Stimulated activated CD8-positive, alpha-beta memory T cell treated with anti-CD3 and anti-CD28 coated beads, Interleukin-2, amount 100 ng/mL, for 1 hour (primary cell): ENCODE measurements around the gene ST8SIA5.
"Not testable (repeated sequence)": the region's sequence is repeated elsewhere in the genome, so short reads cannot be mapped to it uniquely, and the experiment has no call there.

ENCODE experiments used
- DNase-seq, 2 donors: peaks; one replicate each; pipeline ENCODE4 v3.0.0-alpha.2; 2020; ENCODE audit warnings: low read depth in 2 of 2

The ST8SIA5 gene, protein sequence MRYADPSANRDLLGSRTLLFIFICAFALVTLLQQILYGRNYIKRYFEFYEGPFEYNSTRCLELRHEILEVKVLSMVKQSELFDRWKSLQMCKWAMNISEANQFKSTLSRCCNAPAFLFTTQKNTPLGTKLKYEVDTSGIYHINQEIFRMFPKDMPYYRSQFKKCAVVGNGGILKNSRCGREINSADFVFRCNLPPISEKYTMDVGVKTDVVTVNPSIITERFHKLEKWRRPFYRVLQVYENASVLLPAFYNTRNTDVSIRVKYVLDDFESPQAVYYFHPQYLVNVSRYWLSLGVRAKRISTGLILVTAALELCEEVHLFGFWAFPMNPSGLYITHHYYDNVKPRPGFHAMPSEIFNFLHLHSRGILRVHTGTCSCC

DNA sequence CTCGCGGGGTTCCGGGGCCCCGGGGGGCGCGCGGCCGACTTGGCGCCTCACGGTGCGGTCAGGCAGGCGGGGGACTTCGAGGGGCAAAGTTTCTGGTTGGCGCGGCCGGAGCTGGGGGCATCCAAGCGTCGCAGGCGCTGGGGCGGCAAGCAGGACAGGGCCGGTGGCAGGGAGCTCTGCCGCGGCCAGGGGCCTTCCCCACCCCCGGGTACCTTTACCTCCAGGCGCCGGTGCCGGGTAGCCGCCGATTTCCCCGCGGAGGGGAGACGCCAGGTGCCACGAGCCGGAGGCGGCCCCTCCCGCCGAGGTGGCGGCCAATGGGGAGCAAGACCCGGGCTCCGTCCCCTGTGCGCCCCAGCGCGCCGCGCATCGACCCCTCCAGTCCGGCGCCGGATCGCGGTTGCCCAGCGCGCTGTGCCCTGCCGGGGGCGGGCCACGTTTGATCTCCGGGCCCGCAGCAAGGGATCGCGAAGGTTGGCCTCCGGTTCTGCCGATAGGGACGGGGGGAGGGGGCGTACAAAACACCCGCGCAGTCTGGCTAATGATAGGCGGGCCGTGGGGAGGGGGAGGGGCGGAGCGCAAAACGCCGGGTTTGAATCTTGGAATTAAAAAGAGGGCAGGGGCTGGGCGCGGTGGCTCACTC is at the start of gene ST8SIA5:
ST8SIA5 (minus strand) TSS at position 495 of the 643 bp plus-strand sequence. CDS start 545 bp downstream, outside the sequence.
- DNase-seq = no peak

DNA sequence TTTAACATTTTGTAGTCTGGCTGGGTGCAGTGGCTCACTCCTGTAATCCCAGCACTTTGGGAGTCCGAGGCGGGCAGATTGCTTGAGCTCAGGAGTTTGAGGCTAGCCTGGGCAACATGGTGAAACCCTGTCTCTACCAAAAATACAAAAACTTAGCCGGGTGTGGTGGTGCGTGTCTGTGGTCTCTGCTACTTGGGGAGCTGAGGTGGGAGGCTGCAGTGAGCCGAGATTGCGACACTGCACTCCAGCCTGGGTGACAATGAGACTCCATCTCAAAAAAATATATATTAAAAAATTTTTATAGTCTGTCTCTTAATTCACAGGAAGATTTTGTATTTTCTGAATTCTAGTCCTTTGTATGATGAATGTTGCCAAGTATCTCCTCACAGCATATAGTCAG is 39.1 kb upstream of the ST8SIA5 start:
- not testable (repeated sequence) for DNase-seq

DNA sequence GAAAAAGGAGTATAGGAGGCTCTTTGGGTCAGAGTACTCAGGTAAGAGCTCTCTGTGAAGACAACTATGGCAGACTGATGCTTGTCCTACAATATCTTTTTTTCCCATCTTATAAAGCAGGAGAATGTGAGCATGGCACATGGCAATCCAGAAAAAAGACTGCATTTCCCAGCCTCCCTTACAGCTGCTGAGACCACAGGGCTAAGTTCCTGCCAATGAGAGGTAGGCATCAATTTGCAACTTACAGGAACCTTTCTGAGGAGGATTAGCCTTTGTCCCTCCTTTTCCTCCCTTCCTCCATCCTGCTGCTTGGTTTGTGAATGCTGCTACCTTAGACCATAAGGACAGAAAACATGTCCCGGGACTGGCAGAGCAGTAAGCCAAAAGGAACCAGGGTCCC is 37.8 kb upstream of the ST8SIA5 start:
- DNase-seq = no peak

DNA sequence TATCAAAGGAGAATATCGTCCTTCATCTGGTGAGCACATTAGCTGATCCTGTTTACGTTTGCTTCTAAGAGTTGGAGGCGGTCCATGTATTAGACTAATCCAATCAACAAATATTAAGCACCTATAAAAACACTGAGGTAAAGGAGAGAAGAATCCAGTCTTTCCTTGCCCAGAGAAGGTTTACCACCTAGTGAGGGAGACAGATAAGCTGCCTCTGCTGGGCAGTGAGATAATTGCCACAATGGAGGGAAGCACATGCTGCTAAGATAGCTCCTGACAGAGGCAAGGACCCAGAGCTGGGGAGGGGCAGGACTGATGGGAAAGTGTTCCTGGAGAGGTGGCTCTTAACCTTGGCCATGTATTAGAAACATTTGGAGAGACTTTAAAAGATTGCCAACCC is 36.7 kb upstream of the ST8SIA5 start:
- no peak for DNase-seq

DNA sequence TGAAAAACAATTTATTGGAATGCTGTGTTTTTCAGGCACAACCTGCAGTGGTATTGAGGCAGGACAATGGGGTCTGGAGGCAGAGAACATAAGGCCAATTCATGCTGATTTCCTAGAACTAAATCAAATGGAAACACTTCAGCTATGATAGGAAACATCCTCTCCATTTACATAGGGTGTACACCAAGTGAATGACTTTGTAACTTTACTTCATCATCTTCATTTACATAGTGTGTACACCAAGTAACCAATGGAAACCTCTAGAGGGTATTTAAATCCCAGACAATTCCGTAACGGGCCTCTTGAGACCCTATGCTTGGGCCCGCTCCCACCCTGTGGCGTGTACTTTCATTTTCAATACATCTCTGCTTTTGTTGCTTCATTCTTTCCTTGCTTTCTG is 32.2 kb upstream of the ST8SIA5 start:
- DNase-seq = no peak

DNA sequence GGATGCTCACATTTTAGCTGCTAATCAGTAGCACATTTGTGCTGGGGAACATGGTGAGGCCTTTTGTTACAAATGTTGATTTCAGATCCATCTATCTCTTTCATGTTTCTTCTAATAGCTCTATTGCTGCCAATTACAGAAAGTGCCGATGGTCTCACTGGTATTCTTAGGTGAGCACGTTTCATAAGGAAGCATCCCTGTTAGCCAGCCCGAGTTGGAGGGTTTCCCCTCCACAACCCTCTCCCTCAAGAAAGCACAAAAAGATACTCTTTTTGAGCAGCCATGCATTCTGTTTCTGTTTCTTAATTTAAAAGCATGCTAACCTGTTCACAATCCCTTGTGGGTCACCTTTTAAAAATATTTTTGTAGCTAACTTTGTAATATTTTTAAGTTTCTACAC is 30.8 kb upstream of the ST8SIA5 start:
- no peak for DNase-seq

DNA sequence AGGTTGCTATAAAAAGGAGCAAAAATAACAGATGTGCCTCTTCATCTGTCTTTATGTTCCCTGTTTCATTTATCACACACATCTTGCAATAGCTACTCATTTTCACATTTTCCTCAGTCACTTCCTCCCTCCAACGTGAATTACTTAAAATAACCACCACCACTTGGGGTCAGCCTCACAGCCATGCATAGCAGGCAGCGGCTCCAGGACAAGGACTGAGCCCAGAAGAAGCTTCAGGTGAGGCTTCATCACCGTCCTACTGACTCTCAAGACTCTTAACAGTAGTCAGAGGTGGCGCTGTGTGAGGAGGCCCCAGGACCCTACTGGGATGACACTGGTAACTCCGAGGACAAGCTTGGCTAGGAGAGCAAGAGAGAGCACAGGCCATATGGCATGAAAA is 15.5 kb upstream of the ST8SIA5 start:
- DNase-seq = no peak

DNA sequence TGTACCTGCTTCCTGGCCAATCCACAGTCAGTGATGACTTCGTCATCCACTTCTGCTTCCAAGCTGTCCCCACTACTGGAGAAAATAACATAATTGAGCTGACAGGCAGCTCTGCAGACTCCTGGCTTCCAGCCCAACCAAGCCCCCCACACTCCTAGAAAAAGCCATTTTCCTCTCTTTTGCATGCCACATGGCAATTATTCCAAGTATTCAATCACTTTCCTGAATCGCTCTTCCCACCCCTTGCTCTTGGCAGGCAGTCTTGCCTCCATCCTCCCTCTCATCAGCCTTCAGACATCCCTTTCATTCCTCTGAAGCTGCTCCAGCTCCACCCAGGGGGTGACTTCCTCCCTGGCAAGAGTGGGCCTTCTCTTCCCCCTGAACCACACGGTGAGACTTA is 14.3 kb upstream of the ST8SIA5 start:
- no peak for DNase-seq

DNA sequence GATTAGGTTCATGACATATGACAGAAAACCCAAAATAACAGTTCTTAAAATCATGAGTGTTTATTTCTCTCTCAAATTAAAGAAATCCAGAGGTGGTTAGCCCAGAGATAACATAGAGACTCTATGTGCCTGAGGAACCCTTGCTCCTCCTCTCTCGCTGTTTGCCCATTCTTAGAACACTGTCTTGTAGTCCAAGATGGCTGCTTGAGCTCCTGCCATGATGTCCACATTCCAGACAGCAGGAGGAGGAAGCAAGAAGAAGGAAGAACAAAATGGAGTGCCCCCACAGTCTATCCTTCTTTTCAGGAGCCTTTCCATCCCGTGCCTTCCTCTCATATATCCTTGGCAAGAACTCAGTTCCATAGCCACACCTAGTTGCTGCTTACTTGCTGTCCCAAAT is 13.9 kb upstream of the ST8SIA5 start:
- no peak for DNase-seq

DNA sequence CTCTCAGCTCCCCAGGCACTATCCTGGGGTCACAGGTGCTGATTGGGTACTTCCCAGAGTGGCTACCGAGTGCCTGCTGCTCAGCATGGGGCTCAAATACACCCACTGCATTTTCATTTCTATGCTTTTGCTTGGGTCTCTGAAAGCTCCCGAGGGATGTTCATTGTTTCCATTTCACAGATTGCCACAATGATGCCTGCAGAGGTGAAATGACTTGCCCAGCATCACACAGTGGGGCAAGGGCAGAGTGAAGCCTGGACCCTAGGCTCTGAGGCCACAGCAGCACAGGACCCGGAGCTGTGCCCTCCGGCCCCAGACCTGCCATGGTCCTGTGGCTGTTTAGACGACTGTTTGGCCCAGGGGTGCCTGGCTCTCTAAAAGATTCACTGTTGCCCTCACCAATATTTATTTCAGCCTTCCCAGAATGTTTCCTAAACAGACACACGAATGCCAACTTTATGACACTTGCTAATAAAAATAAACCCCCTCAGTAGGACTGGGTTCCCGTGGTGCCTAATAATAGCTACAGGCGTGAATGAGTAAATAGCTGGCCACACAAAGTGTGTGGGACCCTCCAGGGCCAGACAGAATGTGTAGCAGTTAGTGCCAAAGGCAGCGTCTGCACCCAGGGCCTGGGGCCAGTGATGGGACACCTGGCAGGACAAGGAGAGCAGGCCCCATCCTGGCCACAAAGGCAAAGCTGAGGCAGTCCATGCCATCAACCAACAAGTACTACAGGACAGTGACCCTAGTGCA is 11.5 kb upstream of the ST8SIA5 start:
- no peak for DNase-seq

DNA sequence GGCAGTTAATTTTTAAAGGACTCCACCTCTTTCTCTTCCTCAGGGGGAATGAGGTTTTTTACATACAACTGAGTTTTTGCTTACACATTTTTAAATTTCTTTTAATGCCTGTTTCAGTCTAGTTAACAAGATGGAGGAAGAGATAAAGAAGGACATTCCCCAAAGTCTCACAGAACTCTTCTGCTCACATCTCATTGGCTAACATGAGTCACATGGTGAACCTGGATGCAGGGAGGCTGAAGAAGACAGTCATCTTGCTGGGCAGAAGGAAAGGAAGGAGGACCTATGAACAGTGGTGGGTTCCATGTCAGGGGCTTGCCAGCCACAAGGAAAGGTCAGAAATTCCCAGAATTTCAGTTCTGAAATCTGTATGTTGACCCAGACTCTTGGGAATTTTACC is 10.4 kb upstream of the ST8SIA5 start:
- no peak for DNase-seq

DNA sequence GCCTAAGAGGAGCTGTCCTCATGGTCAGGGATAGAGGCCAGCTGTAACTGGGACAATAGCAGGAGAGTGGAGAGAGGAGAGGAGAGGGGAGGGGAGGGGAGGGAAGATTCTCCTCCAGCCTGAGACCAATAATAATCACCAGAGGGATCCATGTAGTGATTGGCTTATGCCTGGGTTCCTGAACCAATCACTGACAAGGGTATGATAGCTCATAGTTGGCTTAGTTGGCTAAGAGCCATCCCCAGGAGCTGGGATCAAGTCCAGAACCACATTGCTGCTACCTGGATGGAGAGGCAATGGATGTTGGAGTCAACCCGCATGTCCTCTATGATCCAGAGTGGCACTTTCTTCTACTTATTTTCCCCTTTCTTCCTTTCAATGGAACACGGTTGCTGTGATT is 7.7 kb upstream of the ST8SIA5 start:
- DNase-seq = no peak

DNA sequence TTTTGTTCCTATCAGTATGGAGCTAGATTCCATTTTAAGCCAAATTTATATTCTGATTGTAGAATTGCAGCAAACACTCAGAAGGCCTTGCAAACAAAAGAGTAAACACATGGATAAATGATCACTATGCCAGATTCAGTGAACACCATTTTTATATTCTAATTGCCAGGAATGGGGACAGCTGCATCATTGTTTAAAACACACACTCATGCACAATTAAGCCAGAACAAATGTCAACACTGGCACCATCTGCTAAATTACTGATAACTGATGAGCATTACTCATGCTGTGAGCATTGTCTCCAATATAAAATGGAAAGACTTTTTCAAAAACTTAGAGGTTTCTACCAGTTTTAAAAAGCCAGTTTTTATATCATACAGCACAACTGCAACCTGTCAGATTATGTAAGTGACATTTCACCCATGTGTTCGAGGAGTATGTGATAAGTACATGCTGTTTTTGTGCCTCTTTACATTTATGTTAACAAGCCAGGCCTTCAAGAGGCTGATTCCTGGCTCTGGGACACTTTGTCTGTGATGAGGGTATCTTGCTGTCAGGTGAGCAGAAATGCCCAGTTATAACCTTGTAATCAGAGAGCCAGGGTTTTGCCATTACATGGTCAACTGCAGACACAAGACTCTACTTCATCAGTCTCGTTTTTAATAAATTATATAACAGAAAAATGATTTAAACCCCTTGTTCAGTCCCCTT is 4.4 kb upstream of the ST8SIA5 start:
- DNase-seq = no peak

DNA sequence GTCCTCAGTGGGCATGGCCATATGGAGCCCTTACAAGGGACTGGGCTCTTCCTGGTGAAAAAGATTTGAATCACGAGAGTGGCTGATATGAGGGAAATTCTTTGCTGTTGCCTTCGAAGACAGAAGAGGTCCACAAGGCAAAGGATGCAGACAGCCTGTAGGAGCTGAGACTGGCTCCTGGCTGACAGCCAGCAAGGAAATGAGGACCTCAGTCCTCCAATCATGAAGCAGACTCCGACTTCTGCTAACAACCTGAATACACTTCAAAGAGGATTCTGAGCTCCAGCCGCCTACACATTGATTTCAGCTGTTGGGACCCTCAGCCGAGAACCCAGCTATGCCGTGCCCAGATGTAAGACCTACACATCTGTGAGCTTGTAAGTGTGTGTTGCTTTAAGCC is 3.0 kb upstream of the ST8SIA5 start:
- DNase-seq = no peak

DNA sequence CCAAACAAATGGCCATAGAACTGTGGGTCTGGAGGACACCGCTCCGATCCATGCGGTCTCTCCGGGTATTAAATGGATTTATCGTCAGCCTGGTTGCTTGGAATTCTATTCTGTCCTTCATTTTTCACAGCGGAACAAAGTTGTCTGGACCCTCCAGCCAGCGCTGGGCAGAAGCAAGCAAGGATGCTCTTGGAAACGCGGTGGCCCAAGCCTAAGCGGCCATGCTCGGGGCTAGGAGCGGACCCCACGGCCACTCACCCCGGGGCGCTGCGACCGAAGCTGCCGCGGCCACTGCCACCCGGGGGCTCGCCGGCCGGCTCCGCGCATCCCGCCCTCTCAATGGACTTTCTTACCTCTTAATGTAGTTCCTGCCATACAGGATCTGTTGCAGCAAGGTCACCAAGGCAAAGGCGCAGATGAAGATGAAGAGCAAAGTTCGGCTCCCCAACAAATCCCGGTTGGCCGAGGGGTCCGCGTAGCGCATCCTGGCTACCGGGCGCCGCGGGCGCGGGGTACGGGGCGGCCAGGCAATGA is 761 bp downstream of the ST8SIA5 start:
- DNase-seq = no peak

DNA sequence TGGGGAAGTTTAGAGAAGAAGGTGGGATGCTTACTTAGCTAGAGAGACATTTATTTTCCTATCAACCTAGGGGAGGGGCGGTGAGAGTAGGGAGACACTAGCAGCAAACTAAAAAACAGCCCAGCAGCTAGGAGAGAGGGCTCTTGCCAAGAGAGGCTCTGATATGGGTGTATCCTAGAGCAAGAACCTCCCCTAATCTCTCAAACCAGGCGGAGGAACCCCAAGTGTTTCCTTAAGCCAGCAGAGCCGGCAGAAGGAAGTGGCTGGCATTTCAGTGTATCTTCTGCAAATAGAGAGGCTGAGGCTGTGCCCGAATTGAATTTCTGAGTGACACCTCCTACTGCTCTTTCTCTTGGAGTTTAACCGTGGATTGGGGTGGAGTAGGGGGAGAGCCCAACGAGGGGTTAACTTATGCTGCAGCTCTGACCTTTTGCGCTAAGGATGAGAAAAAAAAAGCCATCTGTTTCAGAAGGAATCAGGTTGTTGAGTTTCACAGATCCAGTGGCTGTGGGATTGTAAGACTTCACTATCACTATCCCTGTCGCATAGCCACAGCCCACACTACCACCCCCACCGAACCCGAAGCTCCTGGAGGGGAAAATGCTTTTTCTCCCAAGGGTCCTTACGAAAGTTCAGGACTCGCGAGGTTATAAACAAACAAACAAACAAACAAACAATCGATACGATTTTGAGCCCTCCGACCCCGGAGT is 1.4 kb downstream of the ST8SIA5 start:
- no peak for DNase-seq

DNA sequence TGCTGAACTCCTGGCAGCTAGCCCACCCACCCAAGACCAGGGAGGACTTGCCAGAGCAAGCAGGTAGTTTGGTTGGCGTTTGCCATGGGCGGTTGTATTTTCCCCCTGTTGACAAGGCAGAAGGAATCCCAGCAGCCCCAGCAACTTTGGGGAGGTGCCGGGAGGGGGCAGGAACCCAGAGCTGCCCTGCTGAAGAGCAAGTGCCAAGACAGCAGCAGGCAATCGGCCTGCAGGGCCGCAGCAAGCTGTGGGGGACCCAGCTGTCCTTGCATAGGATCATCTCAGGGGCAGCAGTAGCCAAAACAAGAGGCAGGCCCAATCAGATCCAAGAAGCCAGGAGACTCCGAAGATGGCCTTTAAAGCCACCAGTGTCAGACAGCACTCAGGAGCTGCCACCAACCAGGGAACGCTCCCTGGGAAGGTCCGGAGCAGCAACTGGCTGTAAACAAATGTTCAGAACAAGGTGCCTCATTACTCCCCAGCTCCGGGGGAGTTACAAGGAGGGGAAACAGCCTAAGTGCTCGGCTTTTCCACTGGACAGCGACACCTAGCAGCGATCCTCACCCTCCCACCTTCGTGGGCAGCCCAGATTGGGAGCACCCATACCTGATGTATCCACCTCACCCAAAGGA is 2.1 kb downstream of the ST8SIA5 start:
- no peak for DNase-seq

DNA sequence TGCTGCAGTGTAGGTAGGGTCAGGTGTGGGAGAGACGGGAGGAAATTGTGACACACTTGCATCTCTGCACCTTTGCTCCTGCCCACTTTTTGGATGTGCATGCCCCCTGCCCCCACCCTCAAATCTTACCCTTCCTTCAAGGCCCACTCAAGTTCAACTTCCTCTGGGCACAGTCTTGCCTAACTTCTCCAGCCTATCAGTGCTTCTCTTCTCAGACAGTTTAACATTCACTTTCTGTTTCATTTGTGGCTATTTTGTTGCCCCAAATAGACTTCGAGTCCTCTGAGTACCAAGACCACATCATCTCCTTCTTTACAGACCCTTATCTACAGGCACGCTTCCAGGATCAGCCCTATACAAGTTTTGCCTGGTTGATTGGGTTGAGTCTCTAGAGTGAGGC is 2.7 kb downstream of the ST8SIA5 start:
- DNase-seq = no peak

DNA sequence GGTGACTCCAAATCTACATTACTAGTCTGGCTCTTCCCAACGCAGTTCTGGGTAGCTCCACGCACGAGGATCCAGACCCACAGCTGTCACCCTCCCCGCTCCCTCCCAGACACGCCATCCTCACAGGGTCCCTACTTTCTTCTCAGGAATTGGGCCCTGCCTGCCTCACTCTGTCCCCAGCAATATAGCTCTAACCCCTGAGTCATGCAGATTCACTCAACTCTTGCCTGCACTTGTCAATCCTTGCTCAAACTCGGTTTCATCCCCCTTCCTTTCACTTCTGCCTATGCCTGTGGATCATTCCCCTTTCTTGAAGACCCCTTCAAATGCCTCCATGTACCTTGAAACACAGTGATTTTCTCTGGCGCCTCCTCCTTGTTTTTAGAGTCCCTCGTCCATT is 5.0 kb downstream of the ST8SIA5 start:
- no peak for DNase-seq

DNA sequence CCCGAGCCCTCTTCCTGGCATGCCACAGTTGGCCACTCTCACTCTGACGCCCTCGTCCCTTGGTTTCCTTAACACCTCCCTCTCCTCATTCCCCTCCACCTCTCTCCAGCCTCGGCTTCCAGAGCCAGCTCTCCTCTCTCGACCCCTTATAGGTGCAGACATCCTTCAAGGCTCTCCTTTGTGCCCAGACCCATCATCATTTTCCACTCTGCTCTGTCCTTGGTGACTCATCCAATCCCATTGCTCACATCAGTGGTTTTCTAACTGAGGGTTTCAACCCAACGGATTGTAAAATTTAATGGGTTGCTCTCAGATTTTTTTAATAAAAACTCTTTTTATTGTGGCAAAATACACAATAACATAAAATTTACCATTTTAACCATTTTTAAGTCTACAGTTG is 6.2 kb downstream of the ST8SIA5 start:
- DNase-seq = no peak

DNA sequence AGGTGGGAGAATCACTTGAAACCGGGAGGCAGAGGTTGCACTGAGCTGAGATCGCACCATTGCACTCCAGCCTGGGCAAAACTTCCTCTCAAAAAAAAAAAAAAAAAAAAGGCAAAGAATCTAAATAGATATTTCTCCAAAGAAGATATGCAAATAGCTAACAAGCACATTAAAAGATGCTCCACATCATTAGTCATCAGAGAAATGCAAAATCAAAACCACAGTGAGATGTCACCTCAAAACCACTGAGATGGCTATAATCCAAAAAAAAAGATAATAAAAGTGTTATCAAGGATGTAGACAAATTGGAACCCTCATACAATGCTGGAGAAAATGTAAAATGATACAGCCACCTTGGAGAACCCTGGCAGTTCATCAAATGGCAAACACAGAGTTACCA is 8.4 kb downstream of the ST8SIA5 start:
- no peak for DNase-seq
